Activated T-helper 2 cell treated with anti-CD3 and anti-CD28 coated beads, Interferon-gamma antibody, Interleukin-2, Interleukin-4, amounts not matched to agents 10 μg/mL and 5 μg/mL and 100 μg/mL, durations not matched to agents 14 hours and 24 hours and 36 hours (primary cell): ENCODE measurements around the gene ZNFX1. TPM values are rescaled to one million over a fixed set of nuclear protein-coding genes. Genes with fewer than 3 reads are reported as not detected.

Experiments used
- DNase-seq: peaks from one replicate; pipeline ENCODE4 v3.0.0; 2021; ENCODE audit warnings: low spot score
- H3K27ac Mint-ChIP-seq: one replicate; pipeline ENCODE4 v1.8.0; 2021; ENCODE audit warnings: mixed read lengths
- H3K27me3 Mint-ChIP-seq: one replicate; pipeline ENCODE4 v1.8.0; 2021; ENCODE audit warnings: low read depth, mixed read lengths
- H3K36me3 Mint-ChIP-seq: one replicate; pipeline ENCODE4 v1.8.0; 2021; ENCODE audit warnings: low read depth, mixed read lengths
- H3K4me1 Mint-ChIP-seq: one replicate; pipeline ENCODE4 v1.8.0; 2021; ENCODE audit warnings: low read depth, mixed read lengths
- H3K4me3 Mint-ChIP-seq: one replicate; pipeline ENCODE4 v1.8.0; 2021; ENCODE audit warnings: low read depth, mild to moderate bottlenecking, moderate library complexity, mixed read lengths
- H3K9me3 Mint-ChIP-seq: one replicate; pipeline ENCODE4 v1.8.0; 2021; ENCODE audit warnings: mixed read lengths
- intact Hi-C: fragments of 100-400 bp; cut with micrococcal nuclease; formaldehyde crosslinking; loops from one replicate; pipeline ENCODE4 v1.15.1; 2023
- total RNA-seq: library from RNA; stranded (reverse); gene quantifications from 2 replicates; pipeline ENCODE4 v1.2.3, GENCODE V29; 2022

ZNFX1 gene
- total RNA-seq, 1 donor from 2014 or later: 49.3 TPM

- Mint-ChIP-seq H3K36me3 (peaks cover 97% of the 10 kb centered on the region), H3K27ac (peak overlapping the region; percentile 15), H3K9me3 (peaks cover 39% of the 10 kb centered on the region), H3K27me3 (no peaks in the 10 kb centered on the region), H3K4me1 (peaks cover 40% of the 10 kb centered on the region), H3K4me3 (no peak overlapping the region)
- intact Hi-C loops: no loop called here
- DNase-seq: no peak
These were observed 10.4 kb upstream of the ZNFX1 start for GRCh38 chr20:49288250-49288751.

DNA sequence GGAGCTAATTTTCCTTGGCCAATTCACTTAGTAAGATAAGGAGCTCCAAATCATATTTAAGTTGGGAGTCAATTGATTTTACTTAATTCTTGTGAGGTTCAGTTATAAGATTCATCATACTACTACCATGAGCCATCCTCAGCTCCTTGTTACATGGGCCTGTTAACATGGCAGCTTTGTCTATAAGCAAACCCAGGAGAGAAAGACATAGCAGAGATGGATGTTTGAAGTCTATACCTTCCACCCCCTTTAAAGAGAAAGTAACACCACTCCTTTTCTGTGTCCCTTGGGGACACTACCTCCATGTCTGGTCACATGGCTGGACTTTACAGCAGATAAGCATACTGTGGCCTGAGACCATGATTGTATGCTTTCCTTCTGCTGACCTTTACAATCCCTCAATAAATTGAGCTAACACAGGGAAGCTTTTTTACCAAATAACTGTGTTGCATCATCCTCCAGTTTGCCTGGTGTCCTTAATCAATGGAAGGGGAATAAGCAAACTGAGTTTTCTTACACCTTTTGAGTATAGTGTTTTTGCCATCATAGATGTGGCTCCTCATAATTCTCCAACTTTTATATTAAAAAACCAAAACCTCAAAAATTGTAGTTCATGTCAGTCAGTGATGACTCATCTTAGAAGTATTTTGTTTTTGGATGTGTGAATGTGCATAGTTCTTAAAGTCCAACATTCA lies 9.8 kb upstream of the ZNFX1 start:
- intact Hi-C loops: no loop called here
- H3K36me3 Mint-ChIP-seq: peaks cover 97% of the 10 kb centered on the region
- peak overlapping the region; percentile 15 for H3K27ac Mint-ChIP-seq
- H3K27me3 Mint-ChIP-seq: no peaks in the 10 kb centered on the region
- H3K4me1 Mint-ChIP-seq: peaks cover 46% of the 10 kb centered on the region
- H3K4me3 Mint-ChIP-seq: peak overlapping the region; percentile 3
- H3K9me3 Mint-ChIP-seq: peaks cover 44% of the 10 kb centered on the region
- no peak for DNase-seq

- no peak for DNase-seq
- Mint-ChIP-seq H3K4me1 (peaks cover 53% of the 10 kb centered on the region), H3K27ac (peak overlapping the region; percentile 61), H3K36me3 (peaks cover 99% of the 10 kb centered on the region), H3K4me3 (peak overlapping the region; percentile 3), H3K27me3 (no peaks in the 10 kb centered on the region), H3K9me3 (peaks cover 51% of the 10 kb centered on the region)
- intact Hi-C loops: no loop called here
These were observed 9.1 kb upstream of the ZNFX1 start for GRCh38 chr20:49286689-49287551.

- Mint-ChIP-seq H3K27me3 (no peaks in the 10 kb centered on the region), H3K4me1 (peaks cover 63% of the 10 kb centered on the region), H3K27ac (peak overlapping the region; percentile 51), H3K36me3 (peaks cover 100% of the 10 kb centered on the region), H3K9me3 (peaks cover 61% of the 10 kb centered on the region), H3K4me3 (peak overlapping the region; percentile 17)
- intact Hi-C loops: no loop called here
- DNase-seq: no peak
These were observed 8.1 kb upstream of the ZNFX1 start for GRCh38 chr20:49285813-49286494.

- peak overlapping the region; percentile 7 for H3K4me3 Mint-ChIP-seq
- H3K4me1 Mint-ChIP-seq: peaks cover 67% of the 10 kb centered on the region
- H3K27me3 Mint-ChIP-seq: no peaks in the 10 kb centered on the region
- H3K9me3 Mint-ChIP-seq: peaks cover 68% of the 10 kb centered on the region
- H3K36me3 Mint-ChIP-seq: peaks cover 100% of the 10 kb centered on the region
- DNase-seq: no peak
- intact Hi-C loops: no loop called here
- no peak overlapping the region for H3K27ac Mint-ChIP-seq
These were observed 7.4 kb upstream of the ZNFX1 start for GRCh38 chr20:49285233-49285668.

- H3K27ac Mint-ChIP-seq: peak overlapping the region; percentile 24
- peak overlapping the region; percentile 43 for H3K4me3 Mint-ChIP-seq
- H3K36me3 Mint-ChIP-seq: peaks cover 100% of the 10 kb centered on the region
- peaks cover 70% of the 10 kb centered on the region for H3K4me1 Mint-ChIP-seq
- peaks cover 72% of the 10 kb centered on the region for H3K9me3 Mint-ChIP-seq
- no peaks in the 10 kb centered on the region for H3K27me3 Mint-ChIP-seq
- intact Hi-C loops: no loop called here
- DNase-seq: no peak
These were observed 7.0 kb upstream of the ZNFX1 start for GRCh38 chr20:49284818-49285217.

GRCh38 chr20:49283703-49284625 lies 6.1 kb upstream of the ZNFX1 start:
- DNase-seq: no peak
- H3K4me3 Mint-ChIP-seq: peak overlapping the region; percentile 94
- intact Hi-C loops: no loop called here
- no peaks in the 10 kb centered on the region for H3K27me3 Mint-ChIP-seq
- H3K36me3 Mint-ChIP-seq: peaks cover 100% of the 10 kb centered on the region
- peaks cover 74% of the 10 kb centered on the region for H3K9me3 Mint-ChIP-seq
- H3K4me1 Mint-ChIP-seq: peaks cover 72% of the 10 kb centered on the region
- H3K27ac Mint-ChIP-seq: peak overlapping the region; percentile 70

DNA sequence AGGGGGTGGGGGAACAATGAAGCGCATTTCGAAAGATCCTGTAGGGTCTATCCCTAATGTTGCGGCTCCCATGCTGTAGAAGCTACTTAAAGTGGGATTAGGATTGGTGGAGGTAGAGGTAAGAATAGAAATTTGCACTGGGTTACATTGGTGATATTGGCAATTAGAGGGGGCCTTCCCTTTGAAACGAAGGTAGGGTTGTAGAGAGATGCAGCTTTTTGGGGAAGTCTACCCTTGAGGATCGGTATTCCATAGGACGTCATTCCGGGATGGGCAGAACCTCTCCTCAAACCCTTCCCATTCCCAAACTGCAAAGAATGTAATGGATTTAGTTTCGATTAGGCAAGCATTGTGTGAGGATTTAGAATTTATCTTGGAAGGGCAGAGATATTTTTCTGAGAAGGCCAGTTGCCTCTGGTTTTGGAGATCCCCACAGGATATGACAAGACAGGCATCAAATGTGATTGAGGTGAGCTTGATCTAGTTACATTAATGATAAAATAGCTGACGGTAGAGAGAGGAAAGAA lies 5.4 kb upstream of the ZNFX1 start:
- Mint-ChIP-seq H3K4me3 (peak overlapping the region; percentile 94), H3K4me1 (peaks cover 72% of the 10 kb centered on the region), H3K27me3 (no peaks in the 10 kb centered on the region), H3K9me3 (peaks cover 74% of the 10 kb centered on the region), H3K27ac (peak overlapping the region; percentile 70), H3K36me3 (peaks cover 100% of the 10 kb centered on the region)
- DNase-seq: no peak
- intact Hi-C loops: no loop called here

- peaks cover 95% of the 10 kb centered on the region for H3K36me3 Mint-ChIP-seq
- peak overlapping the region; percentile 94 for H3K4me3 Mint-ChIP-seq
- H3K27me3 Mint-ChIP-seq: no peaks in the 10 kb centered on the region
- intact Hi-C loops: no loop called here
- H3K27ac Mint-ChIP-seq: peak overlapping the region; percentile 79
- H3K4me1 Mint-ChIP-seq: peaks cover 69% of the 10 kb centered on the region
- H3K9me3 Mint-ChIP-seq: peaks cover 74% of the 10 kb centered on the region
- DNase-seq: no peak
These were observed 4.8 kb upstream of the ZNFX1 start for GRCh38 chr20:49282584-49283171.

DNA sequence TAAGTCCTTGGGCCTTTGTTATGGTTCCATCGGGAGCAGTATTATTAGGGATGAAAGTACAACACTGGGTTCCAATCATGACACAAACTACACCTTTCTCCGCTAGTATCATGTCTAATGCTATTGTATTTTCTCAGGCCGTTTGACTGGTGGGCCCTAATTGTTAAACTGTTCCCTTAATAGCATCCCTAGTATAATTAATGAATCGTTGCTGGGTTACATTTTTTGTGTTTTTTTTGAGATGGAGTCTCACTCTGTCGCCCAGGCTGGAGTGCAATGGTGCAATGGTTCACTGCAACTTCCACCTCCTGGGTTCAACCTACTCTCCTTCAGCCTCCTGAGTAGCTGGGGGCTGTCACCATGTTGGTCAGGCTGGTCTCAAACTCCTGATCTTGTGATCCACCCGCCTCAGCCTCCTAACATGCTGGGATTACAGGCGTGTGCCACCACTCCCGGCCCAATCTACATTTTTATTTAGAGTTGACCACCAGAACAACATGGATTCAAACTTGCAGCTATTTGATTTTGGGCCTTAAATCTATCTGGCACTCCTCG lies 4.1 kb upstream of the ZNFX1 start:
- DNase-seq: no peak
- H3K36me3 Mint-ChIP-seq: peaks cover 93% of the 10 kb centered on the region
- H3K4me3 Mint-ChIP-seq: peak overlapping the region; percentile 94
- intact Hi-C loops: no loop called here
- peak overlapping the region; percentile 79 for H3K27ac Mint-ChIP-seq
- no peaks in the 10 kb centered on the region for H3K27me3 Mint-ChIP-seq
- peaks cover 63% of the 10 kb centered on the region for H3K4me1 Mint-ChIP-seq
- peaks cover 68% of the 10 kb centered on the region for H3K9me3 Mint-ChIP-seq
